Myocyte (in vitro differentiated cells): Measurements from ENCODE around the gene TSPO. TPM values are rescaled to one million over a fixed set of nuclear protein-coding genes. Genes with fewer than 3 reads are reported as not detected.
"Not testable (repeated sequence)": the region's sequence is repeated elsewhere in the genome, so short reads cannot be mapped to it uniquely, and the experiment has no call there.

ENCODE experiments used
- DNase-seq: peaks from one replicate; pipeline ENCODE4 v3.0.0-alpha.2; 2012; ENCODE audit warnings: low read depth
- polyA plus RNA-seq: library from polyadenylated mRNA; unstranded; fragments of >200 nt; gene quantifications from one replicate; pipeline ENCODE4 v1.2.1, GENCODE V29; 2012; ENCODE audit warnings: missing spikeins
- total RNA-seq: library from RNA; depleted of rRNA; stranded (reverse); fragments of >200 nt; gene quantifications from 2 replicates; pipeline ENCODE4 v1.2.3, GENCODE V29; 2014

The TSPO gene
- 293 and 367 TPM in 2 replicates for total RNA-seq
- polyA plus RNA-seq: 282 TPM

DNA sequence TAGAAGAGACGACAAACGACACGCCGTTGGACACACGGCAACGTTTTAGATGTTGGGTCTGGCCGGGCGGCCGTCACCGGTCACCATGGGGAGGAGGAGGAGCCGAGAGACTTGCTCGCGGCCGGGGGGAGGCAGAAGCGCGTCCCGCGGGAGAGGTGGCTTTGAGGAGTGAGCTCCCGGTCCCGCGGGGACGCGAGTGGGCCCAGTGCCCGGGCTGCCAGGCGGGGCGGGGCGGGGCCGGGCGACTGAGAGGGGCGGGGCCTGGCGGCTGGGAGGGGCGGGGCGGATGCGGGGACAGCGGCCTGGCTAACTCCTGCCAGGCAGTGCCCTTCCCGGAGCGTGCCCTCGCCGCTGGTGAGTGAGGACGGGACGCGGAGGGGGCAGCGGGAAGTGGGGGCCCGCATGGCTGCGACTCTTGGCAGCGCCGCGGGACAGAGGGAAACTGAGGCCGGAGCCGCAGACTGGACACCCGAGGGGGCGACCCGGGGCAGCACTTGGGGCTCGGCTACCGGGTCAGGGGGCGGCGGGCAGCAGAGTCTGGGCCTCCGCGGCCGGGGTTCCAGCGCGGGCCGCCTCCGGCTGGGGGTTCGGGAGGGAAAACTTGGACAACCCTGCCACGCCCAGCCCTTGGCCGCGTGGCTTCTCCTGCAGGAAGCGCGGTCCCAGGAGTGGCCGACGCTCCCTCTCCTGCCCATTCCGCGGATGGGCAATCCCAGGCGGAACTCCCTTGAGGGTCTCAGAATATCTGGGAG, at the start of gene TSPO:
TSS of gene TSPO (plus strand) at position 309 of the 752 bp plus-strand sequence. CDS start 7,680 bp downstream, outside the sequence.
- peak; percentile 72 for DNase-seq

GRCh38 chr22:43104056-43104625, 47.2 kb upstream of the TSPO start:
- DNase-seq: not testable (repeated sequence)

DNA sequence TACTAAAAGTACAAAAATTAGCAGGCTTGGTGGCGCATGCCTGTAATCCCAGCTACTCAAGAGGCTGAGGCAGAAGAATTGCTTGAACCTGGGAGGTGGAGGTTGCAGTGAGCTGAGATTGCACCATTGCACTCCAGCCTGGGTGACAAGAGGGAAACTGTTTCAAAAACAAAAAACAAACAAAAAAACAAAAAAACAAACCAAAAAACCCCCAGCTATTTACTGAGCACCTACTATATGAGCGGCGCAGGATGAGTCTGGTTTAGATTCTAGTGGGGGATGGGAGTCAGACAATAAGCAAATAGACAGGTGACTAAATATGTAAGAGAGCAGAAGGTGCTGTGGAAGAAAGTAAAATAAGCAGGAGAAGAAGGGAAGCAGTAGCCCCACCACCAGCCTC, 46.4 kb upstream of the TSPO start:
- not testable (repeated sequence) for DNase-seq

GRCh38 chr22:43106302-43106701, 45.1 kb upstream of the TSPO start:
- DNase-seq: no peak

GRCh38 chr22:43109511-43109910, 41.8 kb upstream of the TSPO start:
- no peak for DNase-seq

DNA sequence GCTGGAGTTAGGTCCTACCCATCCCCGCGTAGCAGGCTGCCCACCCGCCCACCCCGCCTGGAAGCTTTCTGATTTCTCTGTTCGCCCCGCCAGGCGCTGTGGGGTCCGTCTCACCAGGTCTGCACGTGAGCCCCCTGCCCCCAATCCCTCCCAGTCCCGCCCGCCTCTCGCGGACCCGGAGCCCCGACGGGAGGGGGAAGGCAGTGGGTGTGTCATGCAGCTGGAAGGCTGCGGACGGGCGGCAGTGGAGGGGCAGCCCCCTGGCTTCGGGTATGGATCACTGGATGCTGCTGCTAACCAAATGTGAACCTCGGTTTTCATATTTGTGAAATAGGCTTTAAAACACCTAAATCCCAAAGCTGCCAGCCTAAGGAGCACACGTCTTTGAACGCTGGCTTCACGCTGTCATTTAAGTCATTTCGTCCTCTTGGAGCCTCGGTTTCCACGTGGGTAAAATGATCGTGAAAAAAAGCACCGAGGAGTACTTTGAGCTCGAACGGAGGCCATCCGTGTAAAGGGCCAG, 41.4 kb upstream of the TSPO start:
- no peak for DNase-seq

- DNase-seq: peak; percentile 58
Observed at GRCh38 chr22:43110444-43110926, 40.9 kb upstream of the TSPO start, which contains the start of gene BIK. BIK (plus strand) TSS chr22:43110750; CDS start chr22:43124023, 13,273 bp downstream.

GRCh38 chr22:43110927-43111623, 40.3 kb upstream of the TSPO start:
- DNase-seq: no peak

DNA sequence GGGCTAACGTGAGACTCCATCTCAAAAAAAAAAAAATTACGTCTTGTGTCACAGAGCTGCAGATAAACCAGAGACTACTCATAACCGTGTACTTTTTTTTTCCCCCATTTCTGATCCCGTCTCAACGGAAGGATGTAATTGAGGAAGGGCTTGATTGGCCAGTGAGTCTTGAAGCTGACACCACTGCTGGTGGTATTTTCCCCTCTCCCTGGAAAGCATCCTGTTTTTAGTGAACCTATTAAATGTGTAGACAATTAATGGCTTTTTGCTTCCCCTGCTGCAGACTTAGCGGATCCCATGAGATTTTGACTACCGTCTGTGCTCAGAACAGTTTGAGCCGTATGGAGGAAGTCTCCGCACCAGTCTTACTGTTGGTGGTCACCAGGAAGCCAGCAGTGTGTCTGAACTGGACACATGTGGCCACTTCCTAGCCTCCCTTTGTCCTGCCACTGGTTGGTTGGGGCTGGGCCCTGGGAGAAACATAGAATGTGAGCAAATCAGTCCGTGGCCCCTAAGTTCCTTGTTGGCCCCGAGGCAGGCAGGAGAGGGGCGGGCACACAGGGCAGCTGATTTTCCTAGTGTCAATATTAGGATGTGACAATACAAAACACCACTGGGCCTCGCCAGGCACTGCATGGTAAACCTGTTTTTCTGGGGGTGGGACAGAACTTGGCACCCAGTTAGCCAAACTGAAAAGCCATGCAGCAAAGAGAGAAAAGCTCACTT, 37.7 kb upstream of the TSPO start:
- DNase-seq: no peak

GRCh38 chr22:43114958-43115357, 36.4 kb upstream of the TSPO start:
- no peak for DNase-seq

- DNase-seq: no peak
Observed at GRCh38 chr22:43116932-43117331, 34.4 kb upstream of the TSPO start.

DNA sequence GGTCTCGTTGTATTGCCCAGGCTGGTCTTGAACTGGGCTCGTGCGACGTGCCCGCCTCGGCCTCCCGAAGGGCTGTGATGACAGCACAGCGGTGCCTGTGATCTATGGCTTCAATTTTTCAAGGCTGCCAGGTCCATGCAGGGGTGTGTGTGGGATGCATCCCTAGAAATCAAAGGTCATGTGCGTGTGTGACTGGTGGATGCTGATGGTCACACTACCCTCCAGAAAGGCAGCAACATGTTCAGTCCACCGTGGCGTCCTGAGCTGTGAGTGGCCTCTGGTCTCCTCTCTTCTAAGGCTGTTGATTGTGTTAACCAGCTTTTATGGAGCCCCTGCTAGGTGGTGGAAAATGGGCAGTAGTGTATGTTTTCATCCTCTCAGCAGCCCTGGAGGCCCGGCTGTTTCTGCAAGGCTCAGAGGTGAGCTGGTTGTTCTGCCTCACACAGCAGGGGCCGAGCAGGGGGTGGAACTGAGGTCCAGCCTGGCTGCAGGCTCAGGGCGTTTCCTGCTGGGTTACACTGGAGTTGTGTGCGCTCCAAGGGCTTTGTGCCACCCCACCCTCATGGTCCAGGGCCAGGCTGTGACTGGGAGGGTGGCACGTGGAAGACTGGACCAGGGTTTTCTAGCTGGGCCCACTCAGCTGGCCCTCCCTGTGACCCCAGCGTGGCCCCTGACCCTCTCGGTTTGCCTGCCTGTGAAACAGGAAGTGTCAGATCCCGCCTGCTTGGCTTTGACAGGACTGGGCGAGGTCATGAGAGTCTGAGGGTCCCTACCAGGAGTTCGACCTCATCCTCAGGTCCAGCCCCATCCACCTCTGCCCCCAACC, 33.1 kb upstream of the TSPO start:
- DNase-seq: no peak

DNA sequence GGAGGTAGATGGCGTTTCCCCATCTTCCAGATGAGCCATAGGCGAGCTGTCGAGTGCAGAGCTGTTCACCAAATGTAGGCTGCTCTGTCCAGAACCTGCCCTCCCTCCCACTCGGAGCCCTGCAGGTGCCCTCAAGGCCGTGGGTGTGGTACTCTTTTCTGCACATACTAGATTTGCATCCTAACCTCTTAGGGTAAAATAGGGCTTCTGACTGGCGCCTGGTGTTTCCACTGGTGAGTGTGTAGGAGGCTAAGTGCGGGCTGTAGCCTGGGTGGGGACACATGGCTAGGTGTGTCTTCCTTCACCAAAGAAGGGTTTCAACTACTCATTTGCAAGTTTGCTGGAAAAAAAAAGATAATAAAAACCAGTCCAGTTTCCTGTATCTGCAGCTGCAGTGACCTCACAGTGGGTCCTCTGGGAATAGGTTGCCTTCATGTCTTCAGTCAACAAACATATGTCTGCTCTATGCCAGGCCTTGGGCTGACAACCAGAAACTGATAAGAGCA, 32.4 kb upstream of the TSPO start:
- DNase-seq: no peak

DNA sequence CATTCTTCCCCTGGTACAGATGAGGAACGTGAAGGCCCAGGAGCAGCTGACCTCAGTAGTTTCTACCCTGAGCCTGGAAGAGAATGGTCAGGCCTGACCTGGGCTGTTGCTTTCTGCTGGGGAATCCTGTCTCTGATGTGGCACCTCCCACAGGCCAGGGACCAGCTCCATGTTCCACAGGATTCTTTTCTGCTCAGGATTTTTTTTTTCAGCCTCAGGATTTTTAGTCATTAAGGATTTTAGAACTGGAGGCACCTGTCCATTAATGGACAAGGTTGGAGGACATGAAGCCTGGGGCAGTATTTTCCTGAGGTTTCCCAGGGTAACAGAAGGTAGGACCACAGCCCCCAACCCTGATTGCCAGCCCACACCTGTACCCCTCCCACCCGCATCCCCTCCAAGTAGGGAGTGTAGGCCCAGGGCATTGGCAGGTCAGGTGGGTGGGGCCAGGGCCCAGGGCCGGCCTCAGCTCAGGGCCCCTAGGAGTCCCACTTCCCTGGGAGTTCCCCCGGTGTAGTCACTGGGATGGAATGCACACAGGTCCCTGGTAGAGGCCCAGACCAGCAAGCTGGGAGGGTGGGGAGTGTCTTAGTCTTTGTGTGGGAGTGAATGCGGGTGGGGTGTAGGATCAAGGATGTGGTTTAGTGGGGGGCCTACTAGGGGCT, 24.7 kb upstream of the TSPO start:
- peak; percentile 33 for DNase-seq

- DNase-seq: no peak
Observed at GRCh38 chr22:43127166-43127908, 24.0 kb upstream of the TSPO start.

DNA sequence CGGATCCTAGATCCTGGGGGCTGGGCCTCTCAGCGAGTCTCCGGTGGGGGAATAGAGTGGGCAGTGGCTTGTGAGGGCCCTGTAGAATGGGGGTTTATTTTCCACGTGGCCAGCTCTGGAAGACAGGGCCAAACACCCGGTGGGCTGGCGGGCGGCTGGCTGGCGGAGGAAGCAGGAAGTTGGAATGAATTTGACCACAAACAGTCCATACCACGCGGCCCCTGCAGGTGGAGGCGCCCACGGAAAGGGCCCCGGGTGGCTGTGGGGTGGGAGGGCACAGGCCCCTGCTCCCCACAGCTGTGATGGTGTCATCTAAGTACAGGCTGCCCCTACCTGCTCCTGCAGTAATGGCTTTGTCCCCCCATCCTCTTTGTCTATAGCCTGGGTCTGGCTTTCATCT, 23.2 kb upstream of the TSPO start:
- no peak for DNase-seq

- DNase-seq: peak; percentile 22
Observed at GRCh38 chr22:43128928-43129424, 22.4 kb upstream of the TSPO start.
